Stimulated activated effector memory CD8-positive, alpha-beta T cell treated with anti-CD3 and anti-CD28 coated beads, Interleukin-12 subunit alpha, Interleukin-12 subunit beta, amount 100 ng/mL, for 72 hours (primary cell): ENCODE measurements around the gene CTNNA2.

ENCODE experiments used
- ATAC-seq: fragments of 150-1000 bp; cut with Tn5 transposase; 2 replicates; pipeline ENCODE4 v1.10.0; 2021
- DNase-seq, 2 donors: peaks; one replicate each; pipeline ENCODE4 v3.0.0; 2021 to 2022; ENCODE audit warnings: low spot score in 2 of 2
- H3K27ac Mint-ChIP-seq: one replicate; pipeline ENCODE4 v1.8.0; 2022; ENCODE audit warnings: mild to moderate bottlenecking, mixed read lengths
- H3K36me3 Mint-ChIP-seq: one replicate; pipeline ENCODE4 v1.8.0; 2022; ENCODE audit warnings: mild to moderate bottlenecking, mixed read lengths
- H3K4me1 Mint-ChIP-seq: one replicate; pipeline ENCODE4 v1.8.0; 2022; ENCODE audit warnings: mixed read lengths
- H3K4me3 Mint-ChIP-seq: one replicate; pipeline ENCODE4 v1.8.0; 2022; ENCODE audit warnings: mild to moderate bottlenecking, mixed read lengths
- H3K9me3 Mint-ChIP-seq: one replicate; pipeline ENCODE4 v1.8.0; 2022; ENCODE audit warnings: mixed read lengths

CTNNA2 gene

GRCh38 chr2:79715338-79715737 lies 202.5 kb downstream of the CTNNA2 start:
- Mint-ChIP-seq H3K4me1 (no peaks in the 10 kb centered on the region), H3K27ac (no peak overlapping the region), H3K9me3 (peaks cover 26% of the 10 kb centered on the region), H3K4me3 (no peak overlapping the region), H3K36me3 (no peaks in the 10 kb centered on the region)
- no peak for DNase-seq
- no peak for ATAC-seq

- no peak for ATAC-seq
- Mint-ChIP-seq H3K27ac (no peak overlapping the region), H3K4me3 (no peak overlapping the region), H3K4me1 (no peaks in the 10 kb centered on the region), H3K9me3 (peaks cover 27% of the 10 kb centered on the region), H3K36me3 (no peaks in the 10 kb centered on the region)
- DNase-seq = no peak
Measured at GRCh38 chr2:79716266-79716665, 203.4 kb downstream of the CTNNA2 start.

GRCh38 chr2:79717364-79718007 lies 204.6 kb downstream of the CTNNA2 start:
- no peak for ATAC-seq
- Mint-ChIP-seq H3K27ac (no peak overlapping the region), H3K36me3 (no peaks in the 10 kb centered on the region), H3K9me3 (peaks cover 29% of the 10 kb centered on the region), H3K4me1 (no peaks in the 10 kb centered on the region), H3K4me3 (no peak overlapping the region)
- no peak for DNase-seq

- Mint-ChIP-seq H3K36me3 (no peaks in the 10 kb centered on the region), H3K4me3 (no peak overlapping the region), H3K9me3 (peaks cover 23% of the 10 kb centered on the region), H3K4me1 (no peaks in the 10 kb centered on the region), H3K27ac (no peak overlapping the region)
- DNase-seq (no peak), ATAC-seq (no peak)
Measured at GRCh38 chr2:79721061-79721460, 208.2 kb downstream of the CTNNA2 start.

- Mint-ChIP-seq H3K36me3 (no peaks in the 10 kb centered on the region), H3K4me3 (no peak overlapping the region), H3K9me3 (peaks cover 23% of the 10 kb centered on the region), H3K4me1 (no peaks in the 10 kb centered on the region), H3K27ac (no peak overlapping the region)
- DNase-seq = no peak
- no peak for ATAC-seq
Measured at GRCh38 chr2:79721966-79722365, 209.1 kb downstream of the CTNNA2 start.

GRCh38 chr2:79723830-79724229 lies 211.0 kb downstream of the CTNNA2 start:
- H3K36me3 Mint-ChIP-seq = no peaks in the 10 kb centered on the region
- no peak overlapping the region for H3K4me3 Mint-ChIP-seq
- no peak overlapping the region for H3K27ac Mint-ChIP-seq

GRCh38 chr2:79729532-79729931 lies 216.7 kb downstream of the CTNNA2 start:
- Mint-ChIP-seq H3K9me3 (peaks cover 3% of the 10 kb centered on the region), H3K4me3 (no peak overlapping the region), H3K4me1 (no peaks in the 10 kb centered on the region), H3K27ac (no peak overlapping the region), H3K36me3 (no peaks in the 10 kb centered on the region)
- ATAC-seq (no peak), DNase-seq (no peak)

More at GRCh38 chr2:79723830-79724229, 211.0 kb downstream of the CTNNA2 start:
- ATAC-seq = no peak
- Mint-ChIP-seq H3K4me1 (no peaks in the 10 kb centered on the region), H3K9me3 (peaks cover 16% of the 10 kb centered on the region)
- no peak for DNase-seq

- H3K9me3 Mint-ChIP-seq = peaks cover 5% of the 10 kb centered on the region
- ATAC-seq (no peak), DNase-seq (no peak)
- H3K27ac Mint-ChIP-seq = no peak overlapping the region
- no peaks in the 10 kb centered on the region for H3K4me1 Mint-ChIP-seq
- no peaks in the 10 kb centered on the region for H3K36me3 Mint-ChIP-seq
- H3K4me3 Mint-ChIP-seq = no peak overlapping the region
Measured at GRCh38 chr2:79734518-79734917, 221.7 kb downstream of the CTNNA2 start.

- no peak overlapping the region for H3K27ac Mint-ChIP-seq
- no peaks in the 10 kb centered on the region for H3K4me1 Mint-ChIP-seq
- peaks cover 13% of the 10 kb centered on the region for H3K9me3 Mint-ChIP-seq
- ATAC-seq (no peak), DNase-seq (no peak)
- H3K36me3 Mint-ChIP-seq = no peaks in the 10 kb centered on the region
- no peak overlapping the region for H3K4me3 Mint-ChIP-seq
Measured at GRCh38 chr2:79740879-79741443, 228.1 kb downstream of the CTNNA2 start.

- no peak for ATAC-seq
- H3K36me3 Mint-ChIP-seq = no peaks in the 10 kb centered on the region
- no peak overlapping the region for H3K4me3 Mint-ChIP-seq
- no peaks in the 10 kb centered on the region for H3K4me1 Mint-ChIP-seq
- no peak overlapping the region for H3K27ac Mint-ChIP-seq
- DNase-seq = no peak
- H3K9me3 Mint-ChIP-seq = peaks cover 21% of the 10 kb centered on the region
Measured at GRCh38 chr2:79750321-79750720, 237.5 kb downstream of the CTNNA2 start.

- Mint-ChIP-seq H3K4me3 (no peak overlapping the region), H3K4me1 (no peaks in the 10 kb centered on the region), H3K36me3 (no peaks in the 10 kb centered on the region), H3K9me3 (peaks cover 27% of the 10 kb centered on the region), H3K27ac (no peak overlapping the region)
- DNase-seq (no peak), ATAC-seq (no peak)
Measured at GRCh38 chr2:79757526-79757925, 244.7 kb downstream of the CTNNA2 start.

- Mint-ChIP-seq H3K36me3 (no peaks in the 10 kb centered on the region), H3K4me3 (no peak overlapping the region), H3K27ac (no peak overlapping the region), H3K9me3 (peaks cover 24% of the 10 kb centered on the region), H3K4me1 (no peaks in the 10 kb centered on the region)
- ATAC-seq = no peak
- DNase-seq = no peak
Measured at GRCh38 chr2:79758042-79758441, 245.2 kb downstream of the CTNNA2 start.

- Mint-ChIP-seq H3K36me3 (no peaks in the 10 kb centered on the region), H3K4me3 (no peak overlapping the region), H3K9me3 (peaks cover 22% of the 10 kb centered on the region), H3K4me1 (no peaks in the 10 kb centered on the region), H3K27ac (no peak overlapping the region)
- DNase-seq (no peak), ATAC-seq (no peak)
Measured at GRCh38 chr2:79758749-79759282, 246.0 kb downstream of the CTNNA2 start.

GRCh38 chr2:79770926-79771325 lies 258.1 kb downstream of the CTNNA2 start:
- no peak overlapping the region for H3K4me3 Mint-ChIP-seq
- DNase-seq (no peak), ATAC-seq (no peak)
- no peak overlapping the region for H3K27ac Mint-ChIP-seq
- H3K9me3 Mint-ChIP-seq = peaks cover 16% of the 10 kb centered on the region
- H3K36me3 Mint-ChIP-seq = no peaks in the 10 kb centered on the region
- no peaks in the 10 kb centered on the region for H3K4me1 Mint-ChIP-seq

- no peak for DNase-seq
- no peaks in the 10 kb centered on the region for H3K36me3 Mint-ChIP-seq
- H3K4me3 Mint-ChIP-seq = no peak overlapping the region
- no peaks in the 10 kb centered on the region for H3K4me1 Mint-ChIP-seq
- ATAC-seq = no peak
- H3K27ac Mint-ChIP-seq = no peak overlapping the region
- H3K9me3 Mint-ChIP-seq = peaks cover 12% of the 10 kb centered on the region
Measured at GRCh38 chr2:79771493-79771892, 258.6 kb downstream of the CTNNA2 start.

GRCh38 chr2:79774016-79774415 lies 261.2 kb downstream of the CTNNA2 start:
- DNase-seq (no peak), ATAC-seq (no peak)
- H3K4me3 Mint-ChIP-seq = no peak overlapping the region
- no peak overlapping the region for H3K27ac Mint-ChIP-seq
- no peaks in the 10 kb centered on the region for H3K4me1 Mint-ChIP-seq
- peaks cover 10% of the 10 kb centered on the region for H3K9me3 Mint-ChIP-seq
- no peaks in the 10 kb centered on the region for H3K36me3 Mint-ChIP-seq
